ENCODE measurements around the gene PLEKHG3.

The PLEKHG3 gene

DNA sequence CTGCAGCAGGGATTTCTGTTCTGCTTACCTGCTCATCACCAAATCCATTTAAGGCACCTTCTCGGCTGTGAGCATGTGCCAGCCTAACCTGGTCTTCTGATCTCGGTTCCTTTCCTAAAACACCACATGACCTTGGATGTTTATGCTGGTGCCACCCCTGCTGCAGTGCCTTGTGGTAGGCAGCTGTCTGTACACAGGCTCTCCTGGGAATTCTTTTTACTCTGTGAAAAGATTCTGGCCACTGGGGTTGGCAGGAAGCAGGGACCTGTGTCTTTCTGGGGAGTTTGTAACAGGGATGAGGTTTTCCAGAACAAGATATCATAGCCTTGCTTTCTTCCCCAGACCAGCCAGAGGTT is 10.4 kb upstream of the PLEKHG3 start:
- Histone ChIP-seq H3K36me3 (ENCODE audit: control insufficient read depth, insufficient read depth, low read length) (no peaks in the 10 kb centered on the region), H3K27me3 (replicated peaks; ENCODE audit: control insufficient read depth, insufficient read depth, low read length) (no peaks in the 10 kb centered on the region; the same call in 1 of the 2 replicates), H3K4me3 (replicated peaks; ENCODE audit: low read depth, low read length) (no peak overlapping the region)
- no peak for DNase-seq (ENCODE audit: extremely low read depth, insufficient read length)
- no peak for TF ChIP-seq CTCF (IDR thresholded peaks at IDR 0.05; ENCODE audit: insufficient read depth, low read length, poor library complexity, severe bottlenecking)

DNA sequence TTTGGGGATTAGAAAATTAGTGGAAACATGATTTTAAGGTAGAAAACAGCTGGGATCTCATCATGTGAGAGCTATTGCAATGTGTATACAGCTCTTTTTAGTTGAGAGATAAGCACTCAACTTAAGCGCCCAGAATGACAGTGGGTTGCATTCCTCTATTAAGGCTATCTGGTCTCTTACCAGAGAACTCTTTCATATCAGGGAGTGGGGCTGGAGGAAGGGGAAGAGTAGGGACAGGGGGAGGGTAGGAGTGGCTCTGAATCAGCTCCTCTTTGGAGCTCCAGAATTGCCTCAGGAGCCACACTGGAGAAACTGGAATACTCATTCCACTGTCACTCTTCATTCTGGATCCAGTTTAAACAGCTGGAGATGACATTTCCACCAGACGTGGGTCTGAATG is 9.2 kb upstream of the PLEKHG3 start:
- no peaks in the 10 kb centered on the region for H3K36me3 ChIP-seq (ENCODE audit: control insufficient read depth, insufficient read depth, low read length)
- no peak for DNase-seq (ENCODE audit: extremely low read depth, insufficient read length)
- H3K4me3 ChIP-seq (replicated peaks; ENCODE audit: low read depth, low read length): no peak overlapping the region
- TF ChIP-seq CTCF (IDR thresholded peaks at IDR 0.05; ENCODE audit: insufficient read depth, low read length, poor library complexity, severe bottlenecking): no peak
- no peaks in the 10 kb centered on the region for H3K27me3 ChIP-seq (replicated peaks; ENCODE audit: control insufficient read depth, insufficient read depth, low read length)

DNA sequence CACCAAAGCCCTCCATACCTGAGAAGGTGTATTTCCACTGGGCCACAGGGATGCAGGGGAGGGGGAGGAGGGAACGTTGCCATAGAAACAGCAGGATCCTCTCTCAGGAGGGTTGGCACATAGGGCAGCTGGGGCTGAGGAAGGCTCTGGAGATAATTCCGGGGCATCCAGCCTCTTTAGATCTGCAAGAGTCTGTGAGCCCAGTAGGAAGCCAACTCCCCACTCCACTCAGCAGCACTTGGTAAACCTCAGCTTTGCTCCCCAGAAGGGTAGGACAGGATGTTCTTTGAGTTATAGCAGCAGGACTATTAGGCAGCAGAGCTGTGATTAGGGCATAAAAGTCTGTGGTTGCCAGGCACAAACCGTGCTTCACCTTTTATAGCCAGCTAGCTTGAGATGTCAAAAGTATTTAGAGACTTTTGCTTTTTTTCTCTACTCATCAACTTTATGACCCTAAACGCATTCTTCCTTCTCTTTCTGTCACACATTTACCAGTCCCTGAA is 7.8 kb upstream of the PLEKHG3 start:
- no peaks in the 10 kb centered on the region for H3K36me3 ChIP-seq (ENCODE audit: control insufficient read depth, insufficient read depth, low read length)
- no peak for DNase-seq (ENCODE audit: extremely low read depth, insufficient read length)
- no peak overlapping the region for H3K4me3 ChIP-seq (replicated peaks; ENCODE audit: low read depth, low read length)
- H3K27me3 ChIP-seq (replicated peaks; ENCODE audit: control insufficient read depth, insufficient read depth, low read length): no peaks in the 10 kb centered on the region
- no peak for TF ChIP-seq CTCF (IDR thresholded peaks at IDR 0.05; ENCODE audit: insufficient read depth, low read length, poor library complexity, severe bottlenecking)

- peaks cover 3% of the 10 kb centered on the region; the same call in 1 of the 2 replicates for H3K27me3 ChIP-seq (replicated peaks; ENCODE audit: control insufficient read depth, insufficient read depth, low read length)
- no peak for DNase-seq (ENCODE audit: extremely low read depth, insufficient read length)
- H3K4me3 ChIP-seq (replicated peaks; ENCODE audit: low read depth, low read length): no peak overlapping the region
- H3K36me3 ChIP-seq (ENCODE audit: control insufficient read depth, insufficient read depth, low read length): no peaks in the 10 kb centered on the region
- no peak for TF ChIP-seq CTCF (IDR thresholded peaks at IDR 0.05; ENCODE audit: insufficient read depth, low read length, poor library complexity, severe bottlenecking)
Measured at GRCh38 chr14:64698903-64699302, 5.3 kb upstream of the PLEKHG3 start.

DNA sequence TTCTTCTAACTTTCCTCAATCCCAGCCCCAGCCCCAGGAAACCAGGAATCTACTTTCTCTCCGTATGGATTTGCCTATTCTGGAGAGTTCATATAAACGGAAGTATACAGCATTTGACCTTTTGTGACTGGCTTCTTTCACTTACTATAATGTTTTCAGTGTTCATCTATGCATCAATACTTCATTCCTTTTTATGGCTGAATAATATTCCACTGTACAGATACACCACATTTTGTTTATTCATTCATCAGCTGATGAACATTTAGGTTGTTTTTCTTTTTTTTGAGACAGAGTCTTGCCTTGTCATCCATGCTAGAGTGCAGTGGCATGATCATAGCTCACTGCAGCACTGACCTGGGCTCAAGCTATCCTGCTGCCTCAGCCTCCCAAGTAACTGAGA is 3.9 kb upstream of the PLEKHG3 start:
- peaks cover 3% of the 10 kb centered on the region; the same call in 1 of the 2 replicates for H3K27me3 ChIP-seq (replicated peaks; ENCODE audit: control insufficient read depth, insufficient read depth, low read length)

More for the DNA sequence above, 3.9 kb upstream of the PLEKHG3 start:
- Histone ChIP-seq H3K36me3 (ENCODE audit: control insufficient read depth, insufficient read depth, low read length) (no peaks in the 10 kb centered on the region), H3K4me3 (replicated peaks; ENCODE audit: low read depth, low read length) (no peak overlapping the region)
- TF ChIP-seq CTCF (IDR thresholded peaks at IDR 0.05; ENCODE audit: insufficient read depth, low read length, poor library complexity, severe bottlenecking): no peak
- DNase-seq (ENCODE audit: extremely low read depth, insufficient read length): no peak

Data from GM06990 (cell line).